Fibroblast of lung (primary cell): ENCODE measurements around the gene CLSTN2. TPM values are rescaled to one million over a fixed set of nuclear protein-coding genes. Genes with fewer than 3 reads are reported as not detected.

Source experiments
- DNase-seq, 2 donors: peaks; one replicate each; pipeline versions ENCODE4 v3.0.0 to v3.0.0-alpha.2; 2010; ENCODE audit warnings: low read depth in 2 of 2
- H2AFZ ChIP-seq: 2 replicates; pipeline ENCODE4 v1.5.1; 2012; ENCODE audit warnings: low read length, control low read depth, inconsistent platforms
- H3K27ac ChIP-seq: 2 replicates; pipeline ENCODE4 v1.5.1; 2011; ENCODE audit warnings: low read length, control low read depth; ENCODE audit not compliant: insufficient read depth
- H3K27me3 ChIP-seq: 2 replicates; pipeline ENCODE4 v1.5.1; 2011; ENCODE audit warnings: mild to moderate bottlenecking, low read length; ENCODE audit not compliant: control insufficient read depth, insufficient read depth
- H3K36me3 ChIP-seq: 2 replicates; pipeline ENCODE4 v1.5.1; 2011; ENCODE audit warnings: low read length; ENCODE audit not compliant: control insufficient read depth, insufficient read depth
- H3K4me1 ChIP-seq: 2 replicates; pipeline ENCODE4 v1.5.1; 2011; ENCODE audit warnings: low read length; ENCODE audit not compliant: control insufficient read depth, insufficient read depth; ENCODE audit errors: extremely low read depth
- H3K4me2 ChIP-seq: 2 replicates; pipeline ENCODE4 v1.5.1; 2011; ENCODE audit warnings: low read length, control low read depth; ENCODE audit not compliant: insufficient read depth; ENCODE audit errors: extremely low read depth
- H3K4me3 ChIP-seq, 4 experiments: fragments of 200-600 bp in 1 of 4; sonication (generic) in 1 of 4; replicated peaks in 1 of 4; 2 replicates each; pipeline ENCODE4 v1.5.1; 2011 to 2016; ENCODE audit warnings: low read length in 4 of 4, low read depth in 3 of 4, mild to moderate bottlenecking in 3 of 4, control low read depth in 2 of 4, inconsistent platforms in 1 of 4, mixed read lengths in 1 of 4; ENCODE audit not compliant: insufficient read depth in 1 of 4; ENCODE audit errors: control extremely low read depth in 1 of 4
- H3K79me2 ChIP-seq: 2 replicates; pipeline ENCODE4 v1.5.1; 2012; ENCODE audit warnings: mild to moderate bottlenecking, low read length, inconsistent platforms; ENCODE audit not compliant: control insufficient read depth, insufficient read depth
- H3K9ac ChIP-seq: 2 replicates; pipeline ENCODE4 v1.5.1; 2011; ENCODE audit warnings: mild to moderate bottlenecking, low read length, control low read depth; ENCODE audit not compliant: insufficient read depth
- H3K9me3 ChIP-seq: 2 replicates; pipeline ENCODE4 v1.5.1; 2012; ENCODE audit warnings: low read depth, low read length; ENCODE audit not compliant: control insufficient read depth, insufficient read depth
- H4K20me1 ChIP-seq: 2 replicates; pipeline ENCODE4 v1.5.1; 2011; ENCODE audit warnings: low read length; ENCODE audit not compliant: control insufficient read depth, insufficient read depth; ENCODE audit errors: extremely low read depth
- EZH2 ChIP-seq: IDR thresholded peaks from 2 replicates; pipeline ENCODE4 v1.5.1; 2012; ENCODE audit warnings: low read length, control low read depth, mild to moderate bottlenecking; ENCODE audit errors: missing control alignments
- polyA plus RNA-seq, 2 donors: library from polyadenylated mRNA; depleted of rRNA in 1 of 2; stranded (reverse) in 1 of 2; unstranded in 1 of 2; fragments of >200 nt; gene quantifications; 2 replicates each; pipeline ENCODE4 v1.2.1, GENCODE V29; 2011 to 2012; ENCODE audit warnings: missing spikeins in 1 of 2
- total RNA-seq: library from RNA; depleted of rRNA; stranded (reverse); fragments of >200 nt; gene quantifications from 2 replicates; pipeline ENCODE4 v1.2.1, GENCODE V29; 2014
- TF ChIP-seq, protein P1 (sequence below), 2 donors: IDR thresholded peaks in 1 of 2; conservative IDR thresholded peaks in 1 of 2; 1 replicate in 1 of 2; 2 replicates in 1 of 2; pipeline ENCODE4 v1.5.1; 2011 to 2012; ENCODE audit warnings: low read length in 2 of 2, control low read depth in 1 of 2, inconsistent platforms in 1 of 2, low read depth in 1 of 2, mild to moderate bottlenecking in 1 of 2

Gene CLSTN2
- total and polyA plus RNA-seq, 2 donors (not counting 1 experiment from before 2014, with no cell fraction given): under 0.01 to 1.3 TPM

DNA sequence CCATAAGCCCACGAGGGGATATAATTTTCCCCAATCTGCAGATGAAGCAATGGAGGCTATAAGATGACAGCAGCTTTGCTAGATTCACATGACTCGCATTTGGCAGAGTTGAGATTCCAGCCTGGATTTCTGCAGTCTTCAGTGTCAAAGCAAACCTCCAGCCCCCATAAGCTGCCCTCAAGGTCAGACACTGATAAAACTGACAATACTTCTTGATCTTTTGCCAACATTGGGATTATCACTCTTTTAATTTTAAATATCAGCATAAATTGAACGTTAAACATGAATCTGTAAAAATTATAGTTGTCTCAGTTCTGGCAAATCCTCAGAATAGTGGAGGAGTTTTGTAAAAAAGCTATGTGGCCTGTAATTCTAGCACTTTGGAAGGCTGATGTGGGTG, 508.8 kb downstream of the CLSTN2 start:
- Histone ChIP-seq H3K79me2 (no peaks in the 10 kb centered on the region), H3K27ac (no peak overlapping the region), H3K9ac (no peak overlapping the region), H3K4me1 (no peaks in the 10 kb centered on the region), H3K4me2 (no peak overlapping the region), H3K4me3 (no peak overlapping the region), H3K27me3 (no peaks in the 10 kb centered on the region), H4K20me1 (no peaks in the 10 kb centered on the region), H3K36me3 (no peaks in the 10 kb centered on the region), H2AFZ (no peak overlapping the region), H3K9me3 (no peaks in the 10 kb centered on the region)
- no peak for TF ChIP-seq EZH2
- TF ChIP-seq, protein P1, sequence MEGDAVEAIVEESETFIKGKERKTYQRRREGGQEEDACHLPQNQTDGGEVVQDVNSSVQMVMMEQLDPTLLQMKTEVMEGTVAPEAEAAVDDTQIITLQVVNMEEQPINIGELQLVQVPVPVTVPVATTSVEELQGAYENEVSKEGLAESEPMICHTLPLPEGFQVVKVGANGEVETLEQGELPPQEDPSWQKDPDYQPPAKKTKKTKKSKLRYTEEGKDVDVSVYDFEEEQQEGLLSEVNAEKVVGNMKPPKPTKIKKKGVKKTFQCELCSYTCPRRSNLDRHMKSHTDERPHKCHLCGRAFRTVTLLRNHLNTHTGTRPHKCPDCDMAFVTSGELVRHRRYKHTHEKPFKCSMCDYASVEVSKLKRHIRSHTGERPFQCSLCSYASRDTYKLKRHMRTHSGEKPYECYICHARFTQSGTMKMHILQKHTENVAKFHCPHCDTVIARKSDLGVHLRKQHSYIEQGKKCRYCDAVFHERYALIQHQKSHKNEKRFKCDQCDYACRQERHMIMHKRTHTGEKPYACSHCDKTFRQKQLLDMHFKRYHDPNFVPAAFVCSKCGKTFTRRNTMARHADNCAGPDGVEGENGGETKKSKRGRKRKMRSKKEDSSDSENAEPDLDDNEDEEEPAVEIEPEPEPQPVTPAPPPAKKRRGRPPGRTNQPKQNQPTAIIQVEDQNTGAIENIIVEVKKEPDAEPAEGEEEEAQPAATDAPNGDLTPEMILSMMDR (conservative IDR thresholded peaks at IDR 0.05 in 1 of 2, IDR thresholded peaks at IDR 0.05 in 1 of 2; ENCODE audit: low read depth in 1 of 2, low read length in 2 of 2): no peak
- DNase-seq: no peak

DNA sequence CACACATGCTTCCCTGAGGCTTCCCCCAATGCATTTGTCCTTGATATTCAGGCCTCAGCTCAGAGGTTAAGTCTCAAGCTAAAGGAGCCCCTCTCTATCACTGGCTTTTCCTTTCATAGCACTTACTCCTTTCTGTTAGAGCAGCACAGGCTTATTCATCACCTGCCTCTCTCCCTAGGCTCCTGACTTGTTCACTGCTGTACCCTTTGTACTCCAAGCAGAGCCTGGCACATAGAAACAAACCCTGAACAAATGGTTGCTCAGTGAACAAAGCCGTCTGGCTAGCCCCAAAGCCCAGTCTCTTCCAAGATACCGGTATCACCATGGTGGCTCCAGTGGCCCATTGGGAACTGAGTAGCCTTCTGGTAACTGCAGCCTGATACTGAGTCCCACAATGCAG, 511.7 kb downstream of the CLSTN2 start:
- H3K27me3 ChIP-seq: no peaks in the 10 kb centered on the region
- no peak overlapping the region for H3K4me2 ChIP-seq
- H4K20me1 ChIP-seq: no peaks in the 10 kb centered on the region
- no peak overlapping the region for H3K27ac ChIP-seq
- TF ChIP-seq EZH2: no peak
- TF ChIP-seq, protein P1 (conservative IDR thresholded peaks at IDR 0.05 in 1 of 2, IDR thresholded peaks at IDR 0.05 in 1 of 2; ENCODE audit: low read depth in 1 of 2, low read length in 2 of 2): no peak
- no peaks in the 10 kb centered on the region for H3K36me3 ChIP-seq
- no peaks in the 10 kb centered on the region for H3K9me3 ChIP-seq
- H2AFZ ChIP-seq: no peak overlapping the region
- H3K79me2 ChIP-seq: no peaks in the 10 kb centered on the region
- H3K4me1 ChIP-seq: no peaks in the 10 kb centered on the region
- no peak for DNase-seq
- no peak overlapping the region for H3K9ac ChIP-seq
- H3K4me3 ChIP-seq: no peak overlapping the region

DNA sequence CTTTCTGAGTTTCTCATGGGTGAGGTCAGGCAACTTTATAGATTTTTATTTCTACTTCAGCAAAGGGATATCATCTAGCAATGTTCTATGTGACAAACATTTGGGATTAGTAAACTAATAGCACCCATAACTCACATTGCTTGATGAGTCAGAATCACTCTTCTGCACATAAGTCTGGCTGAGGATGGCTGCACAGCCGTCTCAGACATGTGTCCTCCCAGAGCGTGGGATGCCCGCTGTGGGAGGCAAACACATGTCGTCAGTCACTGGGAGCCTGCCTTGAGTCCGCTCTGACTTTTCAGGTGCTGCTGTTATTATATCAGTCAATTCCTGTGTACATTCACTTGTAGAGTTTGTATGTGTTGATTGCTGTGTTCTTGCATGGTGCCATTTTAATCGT, 512.2 kb downstream of the CLSTN2 start:
- Histone ChIP-seq H3K9ac (no peak overlapping the region), H3K4me3 (no peak overlapping the region), H3K79me2 (no peaks in the 10 kb centered on the region), H3K36me3 (no peaks in the 10 kb centered on the region), H3K27me3 (no peaks in the 10 kb centered on the region), H4K20me1 (no peaks in the 10 kb centered on the region), H3K4me2 (no peak overlapping the region), H3K27ac (no peak overlapping the region), H2AFZ (no peak overlapping the region), H3K4me1 (no peaks in the 10 kb centered on the region), H3K9me3 (no peaks in the 10 kb centered on the region)
- peak in 1 of 2 donors; percentile 17 for DNase-seq
- TF ChIP-seq, protein P1 (conservative IDR thresholded peaks at IDR 0.05 in 1 of 2, IDR thresholded peaks at IDR 0.05 in 1 of 2; ENCODE audit: low read depth in 1 of 2, low read length in 2 of 2): no peak
- TF ChIP-seq EZH2: no peak
